Mesothelial cell of epicardium (in vitro differentiated cells): Measurements from ENCODE around the gene GTF2A1L. TPM values are rescaled to one million over a fixed set of nuclear protein-coding genes. Genes with fewer than 3 reads are reported as not detected.
"Not testable (repeated sequence)": the region's sequence is repeated elsewhere in the genome, so short reads cannot be mapped to it uniquely, and the experiment has no call there.

Source experiments
- DNase-seq, 2 experiments: peaks; one replicate each; pipeline ENCODE4 v3.0.0; 2021; ENCODE audit warnings: low spot score in 2 of 2; ENCODE audit not compliant: unreplicated experiment in 2 of 2
- H3K27ac Mint-ChIP-seq: 2 replicates; pipeline ENCODE4 v1.8.0; 2021; ENCODE audit warnings: mixed read lengths
- H3K27me3 Mint-ChIP-seq: 2 replicates; pipeline ENCODE4 v1.8.0; 2021; ENCODE audit warnings: low read depth, mixed read lengths
- H3K36me3 Mint-ChIP-seq: 2 replicates; pipeline ENCODE4 v1.8.0; 2021; ENCODE audit warnings: mixed read lengths
- H3K4me1 Mint-ChIP-seq: 2 replicates; pipeline ENCODE4 v1.8.0; 2021; ENCODE audit warnings: mixed read lengths
- H3K4me3 Mint-ChIP-seq: 2 replicates; pipeline ENCODE4 v1.8.0; 2021; ENCODE audit warnings: mild to moderate bottlenecking, moderate library complexity, mixed read lengths
- H3K9me3 Mint-ChIP-seq: 2 replicates; pipeline ENCODE4 v1.8.0; 2021; ENCODE audit warnings: mixed read lengths
- total RNA-seq: library from RNA; stranded (reverse); gene quantifications from 3 replicates; pipeline ENCODE4 v1.2.1, GENCODE V29; 2021
- TF ChIP-seq, protein P1 (sequence below): fragments of 200-600 bp; sonication (generic); IDR thresholded peaks from one replicate; pipeline ENCODE4 v1.5.0; 2021; ENCODE audit warnings: antibody characterized with exemption; ENCODE audit not compliant: unreplicated experiment

The GTF2A1L gene
- total RNA-seq, 1 donor from 2014 or later = 0.69 TPM

DNA sequence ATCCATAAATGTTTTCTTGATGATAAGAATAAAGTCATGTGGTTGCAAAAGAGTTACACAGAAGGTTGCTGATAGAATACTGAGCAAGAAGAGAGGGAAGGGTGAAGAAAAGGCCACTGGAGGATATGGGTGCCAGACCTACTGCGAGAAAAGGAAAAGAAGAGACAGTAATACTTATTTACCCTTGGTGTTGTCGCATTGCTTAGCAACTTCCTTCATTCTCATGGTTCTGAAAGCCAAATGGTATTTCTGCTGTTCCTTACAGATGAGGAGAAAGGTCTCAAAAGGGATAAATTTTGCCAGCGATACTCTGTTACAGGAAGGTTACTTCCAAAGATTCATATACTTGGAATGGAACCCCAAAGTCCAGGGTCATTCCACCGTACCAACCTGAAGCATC is 75.4 kb downstream of the GTF2A1L start:
- H3K27ac Mint-ChIP-seq = no peak overlapping the region
- H3K27me3 Mint-ChIP-seq = no peaks in the 10 kb centered on the region
- H3K4me1 Mint-ChIP-seq = peaks cover 17% of the 10 kb centered on the region
- no peaks in the 10 kb centered on the region for H3K9me3 Mint-ChIP-seq
- no peaks in the 10 kb centered on the region for H3K36me3 Mint-ChIP-seq
- TF ChIP-seq, protein P1, sequence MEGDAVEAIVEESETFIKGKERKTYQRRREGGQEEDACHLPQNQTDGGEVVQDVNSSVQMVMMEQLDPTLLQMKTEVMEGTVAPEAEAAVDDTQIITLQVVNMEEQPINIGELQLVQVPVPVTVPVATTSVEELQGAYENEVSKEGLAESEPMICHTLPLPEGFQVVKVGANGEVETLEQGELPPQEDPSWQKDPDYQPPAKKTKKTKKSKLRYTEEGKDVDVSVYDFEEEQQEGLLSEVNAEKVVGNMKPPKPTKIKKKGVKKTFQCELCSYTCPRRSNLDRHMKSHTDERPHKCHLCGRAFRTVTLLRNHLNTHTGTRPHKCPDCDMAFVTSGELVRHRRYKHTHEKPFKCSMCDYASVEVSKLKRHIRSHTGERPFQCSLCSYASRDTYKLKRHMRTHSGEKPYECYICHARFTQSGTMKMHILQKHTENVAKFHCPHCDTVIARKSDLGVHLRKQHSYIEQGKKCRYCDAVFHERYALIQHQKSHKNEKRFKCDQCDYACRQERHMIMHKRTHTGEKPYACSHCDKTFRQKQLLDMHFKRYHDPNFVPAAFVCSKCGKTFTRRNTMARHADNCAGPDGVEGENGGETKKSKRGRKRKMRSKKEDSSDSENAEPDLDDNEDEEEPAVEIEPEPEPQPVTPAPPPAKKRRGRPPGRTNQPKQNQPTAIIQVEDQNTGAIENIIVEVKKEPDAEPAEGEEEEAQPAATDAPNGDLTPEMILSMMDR = no peak
- no peak overlapping the region for H3K4me3 Mint-ChIP-seq
- no peak for DNase-seq

GRCh38 chr2:48693645-48694044 is 76.0 kb downstream of the GTF2A1L start:
- TF ChIP-seq, protein P1 = no peak
- Mint-ChIP-seq H3K4me3 (no peak overlapping the region), H3K36me3 (no peaks in the 10 kb centered on the region), H3K27ac (no peak overlapping the region), H3K4me1 (peaks cover 17% of the 10 kb centered on the region), H3K9me3 (no peaks in the 10 kb centered on the region), H3K27me3 (no peaks in the 10 kb centered on the region)
- no peak for DNase-seq

- Mint-ChIP-seq H3K27me3 (no peaks in the 10 kb centered on the region), H3K27ac (peak overlapping the region; percentile 20), H3K36me3 (no peaks in the 10 kb centered on the region), H3K9me3 (no peaks in the 10 kb centered on the region), H3K4me3 (no peak overlapping the region), H3K4me1 (peaks cover 17% of the 10 kb centered on the region)
- DNase-seq = no peak
- TF ChIP-seq, protein P1 = no peak
These were observed 76.5 kb downstream of the GTF2A1L start for GRCh38 chr2:48694149-48694548.

DNA sequence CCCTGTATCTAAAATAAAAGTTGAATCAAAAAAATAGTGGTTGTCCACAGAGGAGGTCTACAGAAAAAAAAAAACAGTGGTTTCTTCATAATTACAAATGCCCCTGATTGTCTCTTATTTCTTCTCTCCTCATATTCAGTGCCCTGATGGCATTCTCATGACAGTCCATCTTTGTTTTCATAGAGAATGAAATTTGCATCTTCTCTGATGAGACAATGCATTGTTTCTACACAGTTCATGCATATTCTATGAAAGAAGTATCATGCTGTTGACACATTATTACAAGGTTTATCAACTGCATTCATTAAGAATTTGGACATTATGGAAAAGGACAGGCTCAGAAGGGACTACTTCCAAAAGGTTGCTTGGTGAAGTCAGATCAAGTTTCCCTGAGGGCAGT is 78.3 kb downstream of the GTF2A1L start:
- no peak overlapping the region for H3K4me3 Mint-ChIP-seq
- H3K27me3 Mint-ChIP-seq = no peaks in the 10 kb centered on the region
- no peaks in the 10 kb centered on the region for H3K9me3 Mint-ChIP-seq
- no peaks in the 10 kb centered on the region for H3K36me3 Mint-ChIP-seq
- H3K4me1 Mint-ChIP-seq = peaks cover 17% of the 10 kb centered on the region
- TF ChIP-seq, protein P1 = no peak
- H3K27ac Mint-ChIP-seq = no peak overlapping the region
- DNase-seq = no peak

DNA sequence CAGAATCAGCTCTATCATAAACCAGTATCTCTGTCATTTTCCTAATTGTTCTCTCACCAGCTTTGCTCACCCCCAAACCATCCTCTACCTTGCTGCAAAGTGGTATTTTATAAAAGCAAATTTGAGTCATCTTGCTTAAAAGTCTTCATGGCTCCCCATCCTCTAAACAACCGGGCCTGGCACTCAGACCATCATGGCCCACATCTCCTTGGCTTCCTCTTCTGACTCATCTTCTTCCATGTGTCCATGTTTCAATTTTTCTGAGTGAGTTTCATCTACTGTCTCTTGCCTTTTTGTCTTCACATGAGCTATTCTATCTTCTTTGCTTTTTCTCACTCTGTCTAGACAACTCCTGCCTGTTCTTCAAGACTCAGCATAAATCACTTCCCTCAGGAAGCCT is 79.2 kb downstream of the GTF2A1L start:
- Mint-ChIP-seq H3K4me1 (peaks cover 17% of the 10 kb centered on the region), H3K4me3 (no peak overlapping the region), H3K27me3 (no peaks in the 10 kb centered on the region), H3K36me3 (no peaks in the 10 kb centered on the region), H3K27ac (no peak overlapping the region), H3K9me3 (no peaks in the 10 kb centered on the region)
- TF ChIP-seq, protein P1 = no peak
- DNase-seq = no peak

DNA sequence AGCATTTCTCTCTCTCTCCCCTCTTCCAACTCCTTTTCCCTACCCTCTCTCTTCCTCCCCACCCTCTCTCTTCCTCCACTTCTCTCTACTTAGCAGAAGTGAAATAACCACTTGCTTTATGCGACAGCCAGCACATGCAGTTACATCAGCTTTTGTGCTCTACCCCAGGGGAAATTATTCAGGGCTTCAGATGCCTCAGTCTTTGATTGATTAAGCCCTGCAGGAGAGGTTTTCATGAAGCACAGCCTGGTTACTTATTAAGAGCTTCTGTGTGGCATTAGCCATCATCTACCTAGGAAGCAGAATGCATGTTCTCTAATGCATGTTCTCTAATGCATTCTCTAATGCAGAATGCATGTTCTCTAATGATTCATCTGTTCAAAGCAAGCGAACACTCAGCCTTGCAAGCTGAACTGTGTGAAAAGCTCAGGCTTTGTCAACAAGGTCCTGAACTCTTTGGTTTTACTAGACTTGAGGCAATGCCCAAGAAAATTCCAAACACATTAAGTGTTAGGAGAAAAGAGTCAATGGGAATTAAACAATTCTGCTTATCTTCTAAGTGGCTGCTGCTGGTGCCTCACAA is 81.8 kb downstream of the GTF2A1L start:
- Mint-ChIP-seq H3K4me3 (no peak overlapping the region), H3K36me3 (no peaks in the 10 kb centered on the region), H3K4me1 (peaks cover 4% of the 10 kb centered on the region), H3K9me3 (peaks cover 11% of the 10 kb centered on the region), H3K27ac (no peak overlapping the region), H3K27me3 (no peaks in the 10 kb centered on the region)
- no peak for DNase-seq
- TF ChIP-seq, protein P1 = no peak

GRCh38 chr2:48703621-48704020 is 86.0 kb downstream of the GTF2A1L start:
- not testable (repeated sequence) for H3K27ac Mint-ChIP-seq, H3K36me3 Mint-ChIP-seq, H3K27me3 Mint-ChIP-seq, DNase-seq, H3K4me1 Mint-ChIP-seq, H3K4me3 Mint-ChIP-seq
- H3K9me3 Mint-ChIP-seq = peaks cover 31% of the 10 kb centered on the region
